ENCODE results near the gene HOXC4. TPM values are rescaled to one million over a fixed set of nuclear protein-coding genes. Genes with fewer than 3 reads are reported as not detected.
"Not testable (repeated sequence)": the region's sequence is repeated elsewhere in the genome, so short reads cannot be mapped to it uniquely, and the experiment has no call there.

HOXC4 gene
- total and polyA plus RNA-seq, 2 donors (not counting 3 experiments of a cell fraction or from before 2014, with no cell fraction given), result 0.06 to 0.58 TPM

DNA sequence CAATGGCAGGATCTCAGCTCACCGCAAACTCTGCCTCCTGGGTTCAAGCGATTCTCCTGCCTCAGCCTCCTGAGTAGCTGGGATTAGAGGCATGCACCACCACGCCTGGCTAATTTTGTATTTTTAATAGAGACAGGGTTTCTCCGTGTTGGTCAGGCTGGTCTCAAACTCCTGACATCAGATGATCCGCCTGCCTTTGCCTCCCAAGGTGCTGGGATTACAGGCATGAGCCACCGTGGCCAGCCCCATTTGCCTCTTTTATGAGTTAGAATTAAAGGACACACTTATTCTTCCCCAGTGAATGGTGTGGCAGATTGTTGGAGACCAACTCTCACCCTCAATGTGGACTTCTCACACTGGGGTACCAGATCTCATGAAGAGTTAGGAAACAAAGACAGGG, 11.6 kb upstream of the HOXC4 start:
- H3K9me3 ChIP-seq (replicated peaks; ENCODE audit: control insufficient read depth, insufficient read depth, low read length); POLR2A ChIA-PET; H3K27ac ChIP-seq (ENCODE audit: insufficient read depth, low read depth, low read length); FAIRE-seq; H3K36me3 ChIP-seq (ENCODE audit: control insufficient read depth in 2 of 2, extremely low read depth in 1 of 2, insufficient read depth in 2 of 2, low read length in 2 of 2); H3K79me2 ChIP-seq (ENCODE audit: control insufficient read depth, insufficient read depth, low read length); H3K4me3 ChIP-seq (replicated peaks in 1 of 3; ENCODE audit: insufficient read depth in 1 of 3, low read depth in 1 of 3, low read length in 3 of 3); H3K9me1 ChIP-seq (replicated peaks; ENCODE audit: control insufficient read depth, extremely low read depth, insufficient read depth, low read length); H3K4me2 ChIP-seq (ENCODE audit: insufficient read depth, low read length); H2AFZ ChIP-seq (ENCODE audit: low read depth, low read length); dilution Hi-C loops (cut with MboI; ENCODE audit: extremely low pct_ligation_motif_present, low sequenced_read_pairs); intact Hi-C loops (cut with micrococcal nuclease); BruUV-seq (replicated peaks); H3K4me1 ChIP-seq (ENCODE audit: control insufficient read depth, extremely low read depth, insufficient read depth, low read length); H3K9ac ChIP-seq (replicated peaks; ENCODE audit: extremely low read depth, insufficient read depth, low read length); H4K20me1 ChIP-seq (replicated peaks; ENCODE audit: control insufficient read depth, extremely low read depth, insufficient read depth, low read length); DNase-seq (ENCODE audit: low read depth, low spot score): not testable (repeated sequence)
- CTCF ChIA-PET, result interaction anchor here (1.7 kb wide), 1 partner anchor 10 kb away, joined by 19 read pairs; the partner anchor contains the start of gene HOXC5
- peaks cover 75 to 81% of the 10 kb centered on the region in 2 experiments for H3K27me3 ChIP-seq (ENCODE audit: control insufficient read depth in 2 of 2, insufficient read depth in 2 of 2, low read length in 2 of 2)

- Histone ChIP-seq H3K4me1 (ENCODE audit: control insufficient read depth, extremely low read depth, insufficient read depth, low read length) (no peaks in the 10 kb centered on the region), H3K36me3 (ENCODE audit: control insufficient read depth in 2 of 2, extremely low read depth in 1 of 2, insufficient read depth in 2 of 2, low read length in 2 of 2) (no peaks in the 10 kb centered on the region), H3K27me3 (ENCODE audit: control insufficient read depth in 2 of 2, insufficient read depth in 2 of 2, low read length in 2 of 2) (peaks cover 76 to 83% of the 10 kb centered on the region in 2 experiments), H3K9me1 (replicated peaks; ENCODE audit: control insufficient read depth, extremely low read depth, insufficient read depth, low read length) (no peaks in the 10 kb centered on the region), H3K27ac (ENCODE audit: insufficient read depth, low read depth, low read length) (no peak overlapping the region), H2AFZ (ENCODE audit: low read depth, low read length) (no peak overlapping the region), H3K4me2 (ENCODE audit: insufficient read depth, low read length) (no peak overlapping the region), H3K9me3 (replicated peaks; ENCODE audit: control insufficient read depth, insufficient read depth, low read length) (no peaks in the 10 kb centered on the region), H3K9ac (replicated peaks; ENCODE audit: extremely low read depth, insufficient read depth, low read length) (no peak overlapping the region), H3K4me3 (replicated peaks in 1 of 3; ENCODE audit: insufficient read depth in 1 of 3, low read depth in 1 of 3, low read length in 3 of 3) (no peak overlapping the region), H4K20me1 (replicated peaks; ENCODE audit: control insufficient read depth, extremely low read depth, insufficient read depth, low read length) (no peaks in the 10 kb centered on the region), H3K79me2 (ENCODE audit: control insufficient read depth, insufficient read depth, low read length) (no peaks in the 10 kb centered on the region)
- BruUV-seq (replicated peaks), result no TSS peak
- FAIRE-seq (no peak), DNase-seq (ENCODE audit: low read depth, low spot score) (no peak)
- dilution Hi-C loops (cut with MboI; ENCODE audit: extremely low pct_ligation_motif_present, low sequenced_read_pairs) (no loop called here), intact Hi-C loops (cut with micrococcal nuclease) (no loop called here)
- POLR2A ChIA-PET, result no interaction called here
- CTCF ChIA-PET, result no interaction called here
- no peak for TF ChIP-seq GATA2 (IDR thresholded peaks at IDR 0.05; ENCODE audit: insufficient read depth, insufficient read length, low read depth, low read length)
- TF ChIP-seq JUN (IDR thresholded peaks at IDR 0.05; ENCODE audit: borderline replicate concordance, insufficient read depth, insufficient read length, low read depth), result no peak
- TF ChIP-seq EZH2 (IDR thresholded peaks at IDR 0.05; ENCODE audit: borderline replicate concordance, low read depth, low read length, severe bottlenecking), result no peak
- TF ChIP-seq POLR2AphosphoS5 (IDR thresholded peaks at IDR 0.05; ENCODE audit: insufficient read depth, low read depth, low read length), result no peak
- TF ChIP-seq POLR2A (IDR thresholded peaks at IDR 0.05; ENCODE audit: low read depth, low read length), result no peak
- TF ChIP-seq, protein P1, sequence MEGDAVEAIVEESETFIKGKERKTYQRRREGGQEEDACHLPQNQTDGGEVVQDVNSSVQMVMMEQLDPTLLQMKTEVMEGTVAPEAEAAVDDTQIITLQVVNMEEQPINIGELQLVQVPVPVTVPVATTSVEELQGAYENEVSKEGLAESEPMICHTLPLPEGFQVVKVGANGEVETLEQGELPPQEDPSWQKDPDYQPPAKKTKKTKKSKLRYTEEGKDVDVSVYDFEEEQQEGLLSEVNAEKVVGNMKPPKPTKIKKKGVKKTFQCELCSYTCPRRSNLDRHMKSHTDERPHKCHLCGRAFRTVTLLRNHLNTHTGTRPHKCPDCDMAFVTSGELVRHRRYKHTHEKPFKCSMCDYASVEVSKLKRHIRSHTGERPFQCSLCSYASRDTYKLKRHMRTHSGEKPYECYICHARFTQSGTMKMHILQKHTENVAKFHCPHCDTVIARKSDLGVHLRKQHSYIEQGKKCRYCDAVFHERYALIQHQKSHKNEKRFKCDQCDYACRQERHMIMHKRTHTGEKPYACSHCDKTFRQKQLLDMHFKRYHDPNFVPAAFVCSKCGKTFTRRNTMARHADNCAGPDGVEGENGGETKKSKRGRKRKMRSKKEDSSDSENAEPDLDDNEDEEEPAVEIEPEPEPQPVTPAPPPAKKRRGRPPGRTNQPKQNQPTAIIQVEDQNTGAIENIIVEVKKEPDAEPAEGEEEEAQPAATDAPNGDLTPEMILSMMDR (IDR thresholded peaks at IDR 0.05; ENCODE audit: extremely low read depth in 1 of 2, insufficient read depth in 1 of 2, low read depth in 1 of 2, low read length in 2 of 2), result no peak
- no peak for TF ChIP-seq MYC (IDR thresholded peaks at IDR 0.05; ENCODE audit: low read depth, low read length)
- no peak for TF ChIP-seq FOS (IDR thresholded peaks at IDR 0.05; ENCODE audit: borderline replicate concordance, insufficient read depth, low read length)
These were observed 10.4 kb upstream of the HOXC4 start for GRCh38 chr12:54042970-54043853.
